Liver (tissue), 9 donors: ENCODE data around the gene COL4A4. TPM values are rescaled to one million over a fixed set of nuclear protein-coding genes. Genes with fewer than 3 reads are reported as not detected.

Source experiments
- DNase-seq: peaks from one replicate; pipeline ENCODE4 v3.0.0-alpha.2; 2017; ENCODE audit warnings: low spot score
- H3K27ac ChIP-seq, 2 donors: one replicate each; pipeline ENCODE4 v1.7.0; 2013; ENCODE audit warnings: inconsistent platforms in 2 of 2, low read length in 2 of 2, control low read depth in 1 of 2, low read depth in 1 of 2, mild to moderate bottlenecking in 1 of 2
- H3K27me3 ChIP-seq, 4 donors: one replicate each; pipeline versions ENCODE4 v1.6.1 to v1.7.0; 2013; ENCODE audit warnings: low read length in 3 of 4, inconsistent platforms in 1 of 4, mild to moderate bottlenecking in 1 of 4, moderate library complexity in 1 of 4; ENCODE audit not compliant: control insufficient read depth in 4 of 4, insufficient read depth in 4 of 4
- H3K36me3 ChIP-seq, 4 donors: one replicate each; pipeline versions ENCODE4 v1.6.1 to v1.7.0; 2013; ENCODE audit warnings: low read length in 3 of 4, mild to moderate bottlenecking in 3 of 4, low read depth in 1 of 4, moderate library complexity in 1 of 4; ENCODE audit not compliant: control insufficient read depth in 4 of 4, insufficient read depth in 3 of 4
- H3K4me1 ChIP-seq, 4 donors: one replicate each; pipeline versions ENCODE4 v1.6.1 to v1.7.0; 2013; ENCODE audit warnings: low read length in 3 of 4, mild to moderate bottlenecking in 3 of 4, moderate library complexity in 1 of 4; ENCODE audit not compliant: control insufficient read depth in 4 of 4, insufficient read depth in 4 of 4
- H3K4me3 ChIP-seq, 3 donors: one replicate each; pipeline versions ENCODE4 v1.6.1 to v1.7.0; 2013; ENCODE audit warnings: low read length in 3 of 3, control low read depth in 1 of 3, low read depth in 1 of 3, mild to moderate bottlenecking in 1 of 3
- H3K9ac ChIP-seq, 2 donors: one replicate each; pipeline ENCODE4 v1.7.0; 2013; ENCODE audit warnings: low read length in 2 of 2, mild to moderate bottlenecking in 2 of 2, moderate library complexity in 2 of 2, control low read depth in 1 of 2, low read depth in 1 of 2
- H3K9me3 ChIP-seq, 4 donors: one replicate each; pipeline versions ENCODE4 v1.6.1 to v1.7.0; 2013; ENCODE audit warnings: low read length in 3 of 4; ENCODE audit not compliant: control insufficient read depth in 4 of 4
- EGR1 ChIP-seq, 2 donors: IDR thresholded peaks; 2 replicates each; pipeline ENCODE4 v1.6.1; 2016 to 2018; ENCODE audit warnings: antibody characterized with exemption in 2 of 2, low read depth in 2 of 2
- FOXA1 ChIP-seq: IDR thresholded peaks from 2 replicates; pipeline ENCODE4 v1.6.1; 2016; ENCODE audit warnings: antibody characterized with exemption
- FOXA2 ChIP-seq: IDR thresholded peaks from 2 replicates; pipeline ENCODE4 v1.6.1; 2016; ENCODE audit warnings: antibody characterized with exemption
- GABPA ChIP-seq, 2 donors: IDR thresholded peaks in 1 of 2; conservative IDR thresholded peaks in 1 of 2; 2 replicates each; pipeline ENCODE4 v1.6.1; 2016; ENCODE audit warnings: antibody characterized with exemption in 2 of 2, mild to moderate bottlenecking in 1 of 2, moderate library complexity in 1 of 2
- HNF4A ChIP-seq, 2 donors: conservative IDR thresholded peaks; 2 replicates each; pipeline ENCODE4 v1.6.1; 2016; ENCODE audit warnings: antibody characterized with exemption in 2 of 2, mild to moderate bottlenecking in 2 of 2
- HNF4G ChIP-seq: IDR thresholded peaks from 2 replicates; pipeline ENCODE4 v1.6.1; 2016; ENCODE audit warnings: antibody characterized with exemption
- JUND ChIP-seq, 2 donors: IDR thresholded peaks; 2 replicates each; pipeline ENCODE4 v1.6.1; 2016; ENCODE audit warnings: antibody characterized with exemption in 2 of 2
- WGBS: extraction: QIAGEN DNeasy Blood & Tissue Kit; methylation state at CpG from one replicate; pipeline ENCODE4 v1.1.7; 2013; 5-methylcytosine and 5-hydroxymethylcytosine counted together
- polyA plus RNA-seq, 2 donors: library from polyadenylated mRNA; stranded (reverse) in 1 of 2; unstranded in 1 of 2; fragments of 200-250 nt in 1 of 2; fragments of >200 nt in 1 of 2; fragmentation: Nextera tagmentation in 1 of 2; extraction: Ambion mirVana in 1 of 2; gene quantifications; one replicate each; pipeline versions ENCODE4 v1.2.1 to v1.2.3, GENCODE V29; 2013 to 2015
- total RNA-seq, 2 donors: library from RNA; depleted of rRNA; stranded (reverse); fragments of >200 nt; gene quantifications; one replicate each; pipeline ENCODE4 v1.2.3, GENCODE V29; 2014
- TF ChIP-seq, protein P1 (sequence below): IDR thresholded peaks from 2 replicates; pipeline ENCODE4 v1.6.1; 2016; ENCODE audit warnings: antibody characterized with exemption
- TF ChIP-seq, protein P2 (sequence below): IDR thresholded peaks from 2 replicates; pipeline ENCODE4 v1.6.1; 2016; ENCODE audit warnings: antibody characterized with exemption
- TF ChIP-seq, protein P3 (sequence below): fragments of 150-350 bp; IDR thresholded peaks from 2 replicates; pipeline ENCODE4 v1.5.1; 2017; ENCODE audit warnings: improper control_type of control experiment, low read depth, low read length; ENCODE audit not compliant: missing input control
- TF ChIP-seq, protein P4 (sequence below): IDR thresholded peaks from 2 replicates; pipeline ENCODE4 v1.6.1; 2016; ENCODE audit warnings: antibody characterized with exemption
- donor health status: healthy.
- donor health status: healthy.
- donor health status: healthy.
- donor health status: healthy.
- donor health status: healthy.

COL4A4 gene
- total and polyA plus RNA-seq, 4 donors, result 0.14 to 3.8 (median 0.82) TPM

DNA sequence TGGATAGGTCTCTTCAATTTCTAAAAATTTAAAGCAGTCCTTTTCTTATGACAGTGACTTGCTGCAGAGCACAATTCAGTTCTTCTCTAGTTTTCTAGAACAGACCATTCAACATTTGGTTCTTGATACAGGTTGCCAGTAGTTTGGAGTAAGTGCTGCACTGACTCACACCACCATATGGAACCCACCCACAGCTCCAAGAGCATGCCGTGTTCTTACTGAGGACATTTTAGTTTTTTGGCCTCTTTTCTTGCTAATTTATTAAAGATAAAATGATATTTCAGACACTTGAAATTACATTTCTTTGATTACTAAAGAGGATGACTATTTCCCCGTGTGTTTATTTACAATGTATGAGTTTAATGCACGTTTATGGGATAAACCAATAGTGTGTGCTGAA, 120.0 kb downstream of the COL4A4 start:
- Histone ChIP-seq H3K9me3 (no peaks in the 10 kb centered on the region), H3K4me1 (no peaks in the 10 kb centered on the region)
- TF ChIP-seq, protein P1, sequence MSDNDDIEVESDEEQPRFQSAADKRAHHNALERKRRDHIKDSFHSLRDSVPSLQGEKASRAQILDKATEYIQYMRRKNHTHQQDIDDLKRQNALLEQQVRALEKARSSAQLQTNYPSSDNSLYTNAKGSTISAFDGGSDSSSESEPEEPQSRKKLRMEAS, result no peak
- TF ChIP-seq, protein P2, sequence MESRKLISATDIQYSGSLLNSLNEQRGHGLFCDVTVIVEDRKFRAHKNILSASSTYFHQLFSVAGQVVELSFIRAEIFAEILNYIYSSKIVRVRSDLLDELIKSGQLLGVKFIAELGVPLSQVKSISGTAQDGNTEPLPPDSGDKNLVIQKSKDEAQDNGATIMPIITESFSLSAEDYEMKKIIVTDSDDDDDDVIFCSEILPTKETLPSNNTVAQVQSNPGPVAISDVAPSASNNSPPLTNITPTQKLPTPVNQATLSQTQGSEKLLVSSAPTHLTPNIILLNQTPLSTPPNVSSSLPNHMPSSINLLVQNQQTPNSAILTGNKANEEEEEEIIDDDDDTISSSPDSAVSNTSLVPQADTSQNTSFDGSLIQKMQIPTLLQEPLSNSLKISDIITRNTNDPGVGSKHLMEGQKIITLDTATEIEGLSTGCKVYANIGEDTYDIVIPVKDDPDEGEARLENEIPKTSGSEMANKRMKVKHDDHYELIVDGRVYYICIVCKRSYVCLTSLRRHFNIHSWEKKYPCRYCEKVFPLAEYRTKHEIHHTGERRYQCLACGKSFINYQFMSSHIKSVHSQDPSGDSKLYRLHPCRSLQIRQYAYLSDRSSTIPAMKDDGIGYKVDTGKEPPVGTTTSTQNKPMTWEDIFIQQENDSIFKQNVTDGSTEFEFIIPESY, result no peak
- no peak for TF ChIP-seq HNF4G
- TF ChIP-seq, protein P3, sequence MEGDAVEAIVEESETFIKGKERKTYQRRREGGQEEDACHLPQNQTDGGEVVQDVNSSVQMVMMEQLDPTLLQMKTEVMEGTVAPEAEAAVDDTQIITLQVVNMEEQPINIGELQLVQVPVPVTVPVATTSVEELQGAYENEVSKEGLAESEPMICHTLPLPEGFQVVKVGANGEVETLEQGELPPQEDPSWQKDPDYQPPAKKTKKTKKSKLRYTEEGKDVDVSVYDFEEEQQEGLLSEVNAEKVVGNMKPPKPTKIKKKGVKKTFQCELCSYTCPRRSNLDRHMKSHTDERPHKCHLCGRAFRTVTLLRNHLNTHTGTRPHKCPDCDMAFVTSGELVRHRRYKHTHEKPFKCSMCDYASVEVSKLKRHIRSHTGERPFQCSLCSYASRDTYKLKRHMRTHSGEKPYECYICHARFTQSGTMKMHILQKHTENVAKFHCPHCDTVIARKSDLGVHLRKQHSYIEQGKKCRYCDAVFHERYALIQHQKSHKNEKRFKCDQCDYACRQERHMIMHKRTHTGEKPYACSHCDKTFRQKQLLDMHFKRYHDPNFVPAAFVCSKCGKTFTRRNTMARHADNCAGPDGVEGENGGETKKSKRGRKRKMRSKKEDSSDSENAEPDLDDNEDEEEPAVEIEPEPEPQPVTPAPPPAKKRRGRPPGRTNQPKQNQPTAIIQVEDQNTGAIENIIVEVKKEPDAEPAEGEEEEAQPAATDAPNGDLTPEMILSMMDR, result no peak
- TF ChIP-seq GABPA (IDR thresholded peaks at IDR 0.05 in 1 of 2, conservative IDR thresholded peaks at IDR 0.05 in 1 of 2), result no peak
- TF ChIP-seq, protein P4, sequence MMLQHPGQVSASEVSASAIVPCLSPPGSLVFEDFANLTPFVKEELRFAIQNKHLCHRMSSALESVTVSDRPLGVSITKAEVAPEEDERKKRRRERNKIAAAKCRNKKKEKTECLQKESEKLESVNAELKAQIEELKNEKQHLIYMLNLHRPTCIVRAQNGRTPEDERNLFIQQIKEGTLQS, result no peak
- TF ChIP-seq FOXA2, result no peak
- TF ChIP-seq EGR1 (IDR thresholded peaks at IDR 0.05; ENCODE audit: low read depth in 2 of 2), result no peak
- no peak for TF ChIP-seq FOXA1

DNA sequence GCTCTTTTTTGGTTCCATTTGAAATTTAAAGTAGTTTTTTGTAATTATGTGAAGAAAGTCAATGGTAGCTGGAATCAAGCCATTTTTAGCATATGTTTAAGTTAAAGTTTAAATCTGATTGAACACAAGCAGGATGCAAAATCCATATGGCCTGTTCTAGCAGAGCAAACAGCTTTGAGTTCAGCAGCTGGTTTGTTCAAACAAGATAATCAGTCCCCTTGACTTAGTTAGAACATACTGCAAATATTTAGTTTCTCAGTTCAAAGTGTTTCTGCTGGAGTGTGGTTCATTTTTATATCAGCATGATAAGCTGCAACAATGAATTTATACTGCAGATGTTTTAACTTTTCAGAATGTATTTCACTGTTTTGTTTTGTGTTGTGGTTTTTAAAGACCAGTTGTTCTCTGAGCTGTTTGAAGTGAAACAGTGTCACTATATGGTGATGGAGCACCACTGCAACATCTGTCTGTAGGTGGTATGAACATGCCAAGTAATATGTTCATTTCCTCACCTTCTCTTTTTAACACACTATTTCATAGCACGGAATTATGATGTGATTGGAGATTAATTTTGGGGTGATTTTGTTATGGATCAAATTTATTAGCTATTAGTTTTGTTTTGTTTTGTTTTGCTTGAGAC, 125.3 kb downstream of the COL4A4 start:
- TF ChIP-seq, protein P2, result no peak
- TF ChIP-seq GABPA (IDR thresholded peaks at IDR 0.05 in 1 of 2, conservative IDR thresholded peaks at IDR 0.05 in 1 of 2), result no peak
- TF ChIP-seq, protein P3, result no peak
- TF ChIP-seq JUND (IDR thresholded peaks at IDR 0.05), result no peak
- no peak for TF ChIP-seq HNF4A (conservative IDR thresholded peaks at IDR 0.05)
- H3K9ac ChIP-seq, result no peak overlapping the region
- no peak for DNase-seq
- 30% methylated on average over 1 of the region's 1 CpG for WGBS
- peaks cover 0 to 3% (median under 1%) of the 10 kb centered on the region in 4 donors for H3K4me1 ChIP-seq
- H3K9me3 ChIP-seq, result no peaks in the 10 kb centered on the region
- no peak overlapping the region for H3K27ac ChIP-seq
- H3K27me3 ChIP-seq, result no peaks in the 10 kb centered on the region
- H3K36me3 ChIP-seq, result no peaks in the 10 kb centered on the region
- H3K4me3 ChIP-seq, result no peak overlapping the region

More for the DNA sequence above, 120.0 kb downstream of the COL4A4 start:
- Histone ChIP-seq H3K9ac (no peak overlapping the region), H3K27ac (no peak overlapping the region), H3K4me3 (no peak overlapping the region), H3K27me3 (no peaks in the 10 kb centered on the region), H3K36me3 (no peaks in the 10 kb centered on the region)
- WGBS, result 84% methylated on average over 3 of the region's 3 CpGs
- DNase-seq, result no peak
